ENCODE measurements around the gene SEBOX.

Gene SEBOX

DNA sequence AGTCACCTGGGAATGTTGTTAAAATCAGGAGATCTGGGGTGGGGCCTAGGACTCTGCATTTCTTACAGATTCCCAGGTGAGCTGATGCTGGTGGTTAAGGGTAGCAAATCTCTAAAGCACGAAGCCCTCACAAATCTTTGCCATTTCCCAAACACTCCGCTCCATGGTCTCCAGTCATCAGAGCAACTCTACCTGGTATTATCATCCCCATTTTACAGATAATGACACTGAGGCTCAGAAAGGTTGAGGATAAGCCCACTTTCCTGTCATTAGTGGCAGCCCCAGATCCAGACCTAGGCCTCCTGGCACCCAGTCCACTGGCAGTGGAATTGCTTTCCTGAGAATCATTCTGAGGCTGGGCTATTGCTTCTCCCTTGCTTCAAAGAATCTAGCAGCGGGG, 32.3 kb upstream of the SEBOX start:
- no peak for DNase-seq
- no peaks in the 10 kb centered on the region for H3K4me1 ChIP-seq
- intact Hi-C loops (cut with DNase I; ENCODE audit: low total_unique reads): no loop called here
- H3K27me3 ChIP-seq: no peaks in the 10 kb centered on the region
- H3K36me3 ChIP-seq: peaks cover 30 to 97% (median 74%) of the 10 kb centered on the region in 3 donors
- no peak overlapping the region for H3K4me3 ChIP-seq
- TF ChIP-seq, protein P1, sequence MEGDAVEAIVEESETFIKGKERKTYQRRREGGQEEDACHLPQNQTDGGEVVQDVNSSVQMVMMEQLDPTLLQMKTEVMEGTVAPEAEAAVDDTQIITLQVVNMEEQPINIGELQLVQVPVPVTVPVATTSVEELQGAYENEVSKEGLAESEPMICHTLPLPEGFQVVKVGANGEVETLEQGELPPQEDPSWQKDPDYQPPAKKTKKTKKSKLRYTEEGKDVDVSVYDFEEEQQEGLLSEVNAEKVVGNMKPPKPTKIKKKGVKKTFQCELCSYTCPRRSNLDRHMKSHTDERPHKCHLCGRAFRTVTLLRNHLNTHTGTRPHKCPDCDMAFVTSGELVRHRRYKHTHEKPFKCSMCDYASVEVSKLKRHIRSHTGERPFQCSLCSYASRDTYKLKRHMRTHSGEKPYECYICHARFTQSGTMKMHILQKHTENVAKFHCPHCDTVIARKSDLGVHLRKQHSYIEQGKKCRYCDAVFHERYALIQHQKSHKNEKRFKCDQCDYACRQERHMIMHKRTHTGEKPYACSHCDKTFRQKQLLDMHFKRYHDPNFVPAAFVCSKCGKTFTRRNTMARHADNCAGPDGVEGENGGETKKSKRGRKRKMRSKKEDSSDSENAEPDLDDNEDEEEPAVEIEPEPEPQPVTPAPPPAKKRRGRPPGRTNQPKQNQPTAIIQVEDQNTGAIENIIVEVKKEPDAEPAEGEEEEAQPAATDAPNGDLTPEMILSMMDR (IDR thresholded peaks at IDR 0.05): no peak
- no peak overlapping the region for H3K27ac ChIP-seq
- no peaks in the 10 kb centered on the region for H3K9me3 ChIP-seq

DNA sequence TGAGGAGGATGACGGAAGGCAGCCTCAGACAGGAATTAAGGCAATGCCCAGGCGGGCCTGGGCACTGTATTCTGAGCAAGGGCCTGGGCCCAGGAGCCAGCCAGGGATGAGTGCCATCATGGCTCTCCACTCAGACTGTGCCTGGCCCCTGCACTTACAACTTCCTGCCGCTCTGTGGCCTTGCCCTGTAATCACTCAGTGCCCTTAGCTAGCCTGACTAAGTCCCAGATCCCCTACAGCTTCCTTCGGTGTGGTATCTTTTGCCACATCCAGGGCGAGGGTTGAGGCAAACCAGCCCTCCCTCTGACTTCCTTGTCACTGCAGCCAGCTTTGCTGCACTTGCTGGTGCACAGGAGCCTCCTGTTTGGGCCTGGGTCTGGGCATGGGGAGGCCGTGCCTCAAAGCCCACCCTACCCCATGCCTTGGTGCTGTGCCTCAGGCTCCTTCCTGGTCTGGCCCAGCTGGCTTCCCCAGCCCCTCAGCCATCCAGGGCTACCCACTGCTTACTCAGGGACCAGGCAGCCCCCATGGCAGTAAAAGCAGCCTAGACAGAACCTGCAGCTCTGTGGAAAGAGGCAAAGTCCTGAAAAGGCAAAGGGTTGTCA, 31.7 kb upstream of the SEBOX start:
- no peaks in the 10 kb centered on the region for H3K27me3 ChIP-seq
- H3K4me1 ChIP-seq: no peaks in the 10 kb centered on the region
- intact Hi-C loops (cut with DNase I; ENCODE audit: low total_unique reads): no loop called here
- no peak overlapping the region for H3K27ac ChIP-seq
- no peaks in the 10 kb centered on the region for H3K9me3 ChIP-seq
- peaks cover 30 to 97% (median 74%) of the 10 kb centered on the region in 3 donors for H3K36me3 ChIP-seq
- no peak for DNase-seq
- H3K4me3 ChIP-seq: no peak overlapping the region
- TF ChIP-seq, protein P1 (IDR thresholded peaks at IDR 0.05): no peak

DNA sequence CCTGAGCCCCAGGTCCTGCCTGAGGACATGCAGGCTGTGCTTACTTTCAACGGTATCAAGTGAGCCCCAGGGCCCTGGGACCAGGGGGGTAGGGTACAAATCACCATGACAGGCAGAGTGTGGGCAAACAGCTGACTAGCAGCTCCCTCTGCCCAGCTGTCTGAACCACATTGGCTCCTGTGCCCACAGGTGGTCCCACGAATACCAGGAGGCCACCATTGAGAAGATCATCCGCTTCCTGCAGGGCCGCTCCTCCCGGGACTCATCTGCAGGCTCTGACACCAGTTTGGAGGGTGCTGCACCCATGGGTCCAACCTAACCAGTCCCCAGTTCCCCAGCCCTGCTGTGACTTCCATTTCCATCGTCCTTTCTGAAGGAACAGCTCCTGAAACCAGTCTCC, 31.0 kb upstream of the SEBOX start:
- H3K36me3 ChIP-seq: peaks cover 37 to 95% (median 77%) of the 10 kb centered on the region in 3 donors
- H3K27ac ChIP-seq: no peak overlapping the region
- TF ChIP-seq, protein P1 (IDR thresholded peaks at IDR 0.05): no peak
- no peak for DNase-seq
- H3K4me3 ChIP-seq: no peak overlapping the region
- intact Hi-C loops (cut with DNase I; ENCODE audit: low total_unique reads): no loop called here
- no peaks in the 10 kb centered on the region for H3K9me3 ChIP-seq
- no peaks in the 10 kb centered on the region for H3K4me1 ChIP-seq
- H3K27me3 ChIP-seq: no peaks in the 10 kb centered on the region

DNA sequence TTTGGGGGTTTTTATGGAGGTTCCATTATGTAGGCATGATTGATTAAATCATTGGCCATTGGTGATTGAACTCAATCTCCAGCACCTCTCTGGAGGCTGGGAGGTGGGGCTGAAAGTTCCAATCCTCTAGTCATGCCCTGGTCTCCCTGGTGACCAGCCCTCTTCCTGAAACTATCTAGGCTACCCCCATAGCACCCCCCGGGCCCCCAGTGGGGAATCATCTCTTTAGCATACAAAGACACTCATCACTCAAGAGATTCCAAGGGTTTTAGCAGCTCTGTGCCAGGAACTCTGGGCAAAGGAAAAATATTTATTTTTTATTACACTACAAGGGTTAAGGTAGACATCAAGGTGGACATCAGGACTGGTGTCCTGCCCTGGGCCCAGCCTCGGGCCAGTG, 30.4 kb upstream of the SEBOX start:
- Histone ChIP-seq H3K4me1 (no peaks in the 10 kb centered on the region), H3K36me3 (peaks cover 42 to 97% (median 81%) of the 10 kb centered on the region in 3 donors), H3K27ac (no peak overlapping the region), H3K9me3 (no peaks in the 10 kb centered on the region), H3K4me3 (no peak overlapping the region), H3K27me3 (no peaks in the 10 kb centered on the region)
- intact Hi-C loops (cut with DNase I; ENCODE audit: low total_unique reads): no loop called here
- DNase-seq: no peak
- TF ChIP-seq, protein P1 (IDR thresholded peaks at IDR 0.05): no peak

DNA sequence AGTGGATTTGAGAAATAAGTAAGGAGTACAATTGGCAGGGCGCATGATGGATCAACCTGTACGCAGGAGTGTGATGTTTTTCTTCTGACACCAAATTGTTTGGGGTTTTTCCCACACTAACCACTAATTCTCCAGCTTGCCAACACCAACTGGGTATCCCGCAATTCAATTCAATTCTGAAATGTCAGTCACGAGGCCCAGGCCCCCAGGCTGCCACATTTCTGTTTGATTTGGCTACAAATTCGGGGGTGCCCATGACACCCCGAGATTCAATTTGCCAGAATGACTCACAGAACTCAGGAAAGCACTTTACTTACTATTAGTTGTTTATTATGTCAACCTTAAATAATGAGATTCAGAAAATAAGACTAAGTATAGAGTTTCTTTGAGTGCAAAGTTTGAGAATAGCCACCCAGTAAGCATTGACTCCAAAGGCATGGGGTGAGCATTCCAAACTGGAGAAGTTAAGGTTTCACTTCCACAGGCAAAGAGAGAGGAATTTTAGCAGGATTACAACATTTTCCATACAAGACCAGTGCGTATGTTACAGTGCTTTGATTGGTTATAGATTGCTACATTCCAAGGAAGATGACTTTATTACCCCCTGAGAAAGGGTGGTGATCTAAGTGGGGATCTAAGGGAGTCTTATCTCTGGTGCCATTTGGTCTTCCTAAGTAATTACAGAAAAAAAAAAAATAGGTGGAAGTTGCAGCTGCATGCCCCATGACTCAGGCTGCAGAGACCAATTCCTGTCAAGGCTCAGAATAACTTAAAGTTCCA, 29.5 kb upstream of the SEBOX start:
- H3K4me1 ChIP-seq: no peaks in the 10 kb centered on the region
- H3K27ac ChIP-seq: no peak overlapping the region
- no peak overlapping the region for H3K4me3 ChIP-seq
- no peak for DNase-seq
- intact Hi-C loops (cut with DNase I; ENCODE audit: low total_unique reads): no loop called here
- no peaks in the 10 kb centered on the region for H3K9me3 ChIP-seq
- no peaks in the 10 kb centered on the region for H3K27me3 ChIP-seq
- TF ChIP-seq, protein P1 (IDR thresholded peaks at IDR 0.05): no peak
- peaks cover 46 to 97% (median 83%) of the 10 kb centered on the region in 3 donors for H3K36me3 ChIP-seq
